ENCODE data around the gene SLK. TPM values are rescaled to one million over a fixed set of nuclear protein-coding genes. Genes with fewer than 3 reads are reported as not detected.

Gene SLK
- total and polyA plus RNA-seq, 2 donors (not counting 3 experiments of a cell fraction or from before 2014, with no cell fraction given), result 4.5 to 36.0 TPM

GRCh38 chr10:103921750-103922195 lies 45.2 kb upstream of the SLK start:
- Histone ChIP-seq H3K4me3 (replicated peaks in 1 of 3; ENCODE audit: insufficient read depth in 1 of 3, low read depth in 1 of 3, low read length in 3 of 3) (no peak overlapping the region), H3K9ac (replicated peaks; ENCODE audit: extremely low read depth, insufficient read depth, low read length) (no peak overlapping the region), H4K20me1 (replicated peaks; ENCODE audit: control insufficient read depth, extremely low read depth, insufficient read depth, low read length) (no peaks in the 10 kb centered on the region), H3K4me2 (ENCODE audit: insufficient read depth, low read length) (no peak overlapping the region), H3K27me3 (ENCODE audit: control insufficient read depth in 2 of 2, insufficient read depth in 2 of 2, low read length in 2 of 2) (no peaks in the 10 kb centered on the region), H3K9me3 (replicated peaks; ENCODE audit: control insufficient read depth, insufficient read depth, low read length) (no peaks in the 10 kb centered on the region), H3K79me2 (ENCODE audit: control insufficient read depth, insufficient read depth, low read length) (peaks cover 3% of the 10 kb centered on the region), H3K27ac (ENCODE audit: insufficient read depth, low read depth, low read length) (no peak overlapping the region), H3K36me3 (ENCODE audit: control insufficient read depth in 2 of 2, extremely low read depth in 1 of 2, insufficient read depth in 2 of 2, low read length in 2 of 2) (no peaks in the 10 kb centered on the region), H3K4me1 (ENCODE audit: control insufficient read depth, extremely low read depth, insufficient read depth, low read length) (peaks cover 17% of the 10 kb centered on the region), H3K9me1 (replicated peaks; ENCODE audit: control insufficient read depth, extremely low read depth, insufficient read depth, low read length) (no peaks in the 10 kb centered on the region), H2AFZ (ENCODE audit: low read depth, low read length) (peak overlapping the region; percentile 88)
- ChIA-PET POLR2A (interaction anchor here (0.6 kb wide), 1 partner anchor 10 kb away, joined by 3 read pairs; no protein-coding TSS in a partner anchor), CTCF (interaction anchor here (0.8 to 1.3 kb wide), 9 partner anchors 10 to 113 kb away, joined by 3 to 7 read pairs (median 3); no protein-coding TSS in a partner anchor)
- no peak for FAIRE-seq
- DNase-seq (ENCODE audit: low read depth, low spot score), result peak; percentile 18
- TF ChIP-seq JUN (IDR thresholded peaks at IDR 0.05; ENCODE audit: borderline replicate concordance, insufficient read depth, insufficient read length, low read depth), result no peak
- no peak for TF ChIP-seq EZH2 (IDR thresholded peaks at IDR 0.05; ENCODE audit: borderline replicate concordance, low read depth, low read length, severe bottlenecking)
- TF ChIP-seq POLR2A (IDR thresholded peaks at IDR 0.05; ENCODE audit: low read depth, low read length), result no peak
- TF ChIP-seq CTCF (IDR thresholded peaks at IDR 0.05; ENCODE audit: extremely low read depth in 1 of 2, insufficient read depth in 1 of 2, low read depth in 1 of 2, low read length in 2 of 2), result no peak
- TF ChIP-seq FOS (IDR thresholded peaks at IDR 0.05; ENCODE audit: borderline replicate concordance, insufficient read depth, low read length), result no peak
- TF ChIP-seq MYC (IDR thresholded peaks at IDR 0.05; ENCODE audit: low read depth, low read length), result no peak
- no peak for TF ChIP-seq POLR2AphosphoS5 (IDR thresholded peaks at IDR 0.05; ENCODE audit: insufficient read depth, low read depth, low read length)
- no peak for TF ChIP-seq MAX (IDR thresholded peaks at IDR 0.05; ENCODE audit: insufficient read depth, insufficient read length)
- TF ChIP-seq GATA2 (IDR thresholded peaks at IDR 0.05; ENCODE audit: insufficient read depth, insufficient read length, low read depth, low read length), result no peak
- intact Hi-C loops (cut with micrococcal nuclease) (no loop called here), dilution Hi-C loops (cut with MboI; ENCODE audit: extremely low pct_ligation_motif_present, low sequenced_read_pairs) (no loop called here)
- BruUV-seq (replicated peaks), result no TSS peak

All from endothelial cell of umbilical vein (primary cell).